ENCODE measurements around the gene TARS2. TPM values are rescaled to one million over a fixed set of nuclear protein-coding genes. Genes with fewer than 3 reads are reported as not detected.

Gene TARS2
- polyA plus RNA-seq, 3 donors, result 12.0 to 14.7 (median 14.6) TPM

GRCh38 chr1:150484431-150484830 is 2.8 kb upstream of the TARS2 start:
- peaks cover 0 to 8% (median 0%) of the 10 kb centered on the region in 7 donors for H3K9me3 Mint-ChIP-seq
- H3K4me1 ChIP-seq (ENCODE audit: control insufficient read depth in 1 of 2, insufficient read depth in 2 of 2, low read length in 2 of 2), result peaks cover 9% of the 10 kb centered on the region in 2 donors
- 90% methylated on average over 2 of the region's 5 CpGs for WGBS (ENCODE audit: insufficient coverage)

GRCh38 chr1:150484861-150485260 is 2.4 kb upstream of the TARS2 start:
- WGBS (ENCODE audit: insufficient coverage), result no CpG with 5 or more reads among the region's 2 CpGs
- H3K4me1 Mint-ChIP-seq, result peaks cover 11% of the 10 kb centered on the region
- Histone ChIP-seq H3K4me1 (ENCODE audit: control insufficient read depth in 1 of 2, insufficient read depth in 2 of 2, low read length in 2 of 2) (peaks cover 9% of the 10 kb centered on the region in 2 donors), H3K27me3 (ENCODE audit: control insufficient read depth in 2 of 2, insufficient read depth in 2 of 2, low read length in 2 of 2) (no peaks in the 10 kb centered on the region), H3K4me2 (replicated peaks; ENCODE audit: extremely low read depth, low read length, poor library complexity, severe bottlenecking) (no peak overlapping the region), H3K36me3 (replicated peaks in 1 of 2; ENCODE audit: control insufficient read depth in 1 of 2, insufficient read depth in 2 of 2, low read length in 2 of 2) (peaks cover 2 to 12% of the 10 kb centered on the region in 2 donors), H3K27ac (ENCODE audit: low read depth in 1 of 2, low read length in 2 of 2) (no peak overlapping the region), H3K4me3 (replicated peaks in 1 of 3; ENCODE audit: low read depth in 2 of 3, low read length in 3 of 3) (no peak overlapping the region), H4K20me1 (ENCODE audit: insufficient read depth, low read length) (no peaks in the 10 kb centered on the region), H3K9ac (ENCODE audit: insufficient read depth, low read length, poor library complexity, severe bottlenecking) (no peak overlapping the region), H3K9me3 (replicated peaks in 1 of 2; ENCODE audit: control insufficient read depth in 1 of 2, insufficient read depth in 1 of 2, low read length in 2 of 2) (no peaks in the 10 kb centered on the region), H3K79me2 (ENCODE audit: insufficient read depth, low read length) (peaks cover 10% of the 10 kb centered on the region), H2AFZ (ENCODE audit: insufficient read depth, low read depth, low read length, poor library complexity, severe bottlenecking) (peak overlapping the region; percentile 42)
- no peak for DNase-seq
- H3K36me3 Mint-ChIP-seq, result peaks cover 7 to 9% of the 10 kb centered on the region in 2 donors
- TF ChIP-seq CTCF (IDR thresholded peaks at IDR 0.05), result no peak
- H3K27me3 Mint-ChIP-seq (ENCODE audit: low read depth in 3 of 3), result peaks cover 3 to 7% (median 5%) of the 10 kb centered on the region in 3 donors
- intact Hi-C loops (cut with micrococcal nuclease), result loop anchor here in 1 of 2 donors (10.0 kb wide), 1 partner anchor 70 kb away; no protein-coding TSS in a partner anchor
- H3K27ac Mint-ChIP-seq, result peak overlapping the region in 1 of 7 donors; percentile 28
- H3K9me3 Mint-ChIP-seq, result peaks cover 0 to 8% (median 0%) of the 10 kb centered on the region in 7 donors
- no peak overlapping the region for H3K4me3 Mint-ChIP-seq

More at GRCh38 chr1:150484431-150484830, 2.8 kb upstream of the TARS2 start:
- intact Hi-C loops (cut with micrococcal nuclease), result loop anchor here in 1 of 2 donors (10.0 kb wide), 1 partner anchor 70 kb away; no protein-coding TSS in a partner anchor
- Histone ChIP-seq H3K79me2 (ENCODE audit: insufficient read depth, low read length) (peaks cover 10% of the 10 kb centered on the region), H3K36me3 (replicated peaks in 1 of 2; ENCODE audit: control insufficient read depth in 1 of 2, insufficient read depth in 2 of 2, low read length in 2 of 2) (peaks cover 0 to 8% of the 10 kb centered on the region in 2 donors), H3K27me3 (ENCODE audit: control insufficient read depth in 2 of 2, insufficient read depth in 2 of 2, low read length in 2 of 2) (peaks cover 0 to 2% of the 10 kb centered on the region in 2 donors), H3K4me2 (replicated peaks; ENCODE audit: extremely low read depth, low read length, poor library complexity, severe bottlenecking) (no peak overlapping the region), H3K4me3 (replicated peaks in 1 of 3; ENCODE audit: low read depth in 2 of 3, low read length in 3 of 3) (no peak overlapping the region), H3K9me3 (replicated peaks in 1 of 2; ENCODE audit: control insufficient read depth in 1 of 2, insufficient read depth in 1 of 2, low read length in 2 of 2) (no peaks in the 10 kb centered on the region), H2AFZ (ENCODE audit: insufficient read depth, low read depth, low read length, poor library complexity, severe bottlenecking) (no peak overlapping the region), H3K27ac (ENCODE audit: low read depth in 1 of 2, low read length in 2 of 2) (no peak overlapping the region), H4K20me1 (ENCODE audit: insufficient read depth, low read length) (no peaks in the 10 kb centered on the region), H3K9ac (ENCODE audit: insufficient read depth, low read length, poor library complexity, severe bottlenecking) (no peak overlapping the region)
- Mint-ChIP-seq H3K27ac (no peak overlapping the region), H3K36me3 (peaks cover 7% of the 10 kb centered on the region in 2 donors), H3K4me3 (no peak overlapping the region), H3K27me3 (ENCODE audit: low read depth in 3 of 3) (peaks cover 3 to 7% (median 5%) of the 10 kb centered on the region in 3 donors), H3K4me1 (peaks cover 11% of the 10 kb centered on the region)
- no peak for TF ChIP-seq CTCF (IDR thresholded peaks at IDR 0.05)
- DNase-seq, result no peak

Measured in CD14-positive monocyte (primary cell).